Activated gamma-delta T cell treated with Interleukin-2 at 50 U/mL for 16 hours (primary cell): Measurements from ENCODE around the gene MEI4.
"Not testable (repeated sequence)": the region's sequence is repeated elsewhere in the genome, so short reads cannot be mapped to it uniquely, and the experiment has no call there.

ENCODE experiments used
- DNase-seq: peaks from one replicate; pipeline ENCODE4 v3.0.0-alpha.2; 2020

Gene MEI4

DNA sequence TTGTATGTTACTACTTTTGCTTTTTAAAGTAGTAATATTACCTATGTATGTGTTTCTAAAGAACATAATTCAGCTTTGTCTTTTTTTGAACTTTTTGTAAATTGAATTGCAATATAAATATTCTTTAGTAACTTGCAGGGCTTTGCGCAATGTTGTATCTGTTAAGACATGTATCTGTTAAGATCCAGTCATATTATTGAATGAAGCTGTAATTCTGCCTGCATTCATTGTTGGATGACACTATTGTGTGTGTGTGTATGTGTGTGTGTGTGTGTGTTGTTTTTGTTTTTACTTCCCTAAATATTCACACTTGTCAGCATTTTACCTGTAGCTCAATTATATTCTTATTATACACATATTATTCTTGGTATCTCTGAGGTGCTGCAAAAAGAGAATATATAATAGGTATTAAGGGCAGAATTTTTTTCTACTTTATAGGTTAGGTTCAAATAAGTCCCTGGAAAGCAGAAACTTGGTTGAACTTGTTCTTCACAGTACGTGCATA is 164.0 kb downstream of the MEI4 start:
- no peak for DNase-seq

DNA sequence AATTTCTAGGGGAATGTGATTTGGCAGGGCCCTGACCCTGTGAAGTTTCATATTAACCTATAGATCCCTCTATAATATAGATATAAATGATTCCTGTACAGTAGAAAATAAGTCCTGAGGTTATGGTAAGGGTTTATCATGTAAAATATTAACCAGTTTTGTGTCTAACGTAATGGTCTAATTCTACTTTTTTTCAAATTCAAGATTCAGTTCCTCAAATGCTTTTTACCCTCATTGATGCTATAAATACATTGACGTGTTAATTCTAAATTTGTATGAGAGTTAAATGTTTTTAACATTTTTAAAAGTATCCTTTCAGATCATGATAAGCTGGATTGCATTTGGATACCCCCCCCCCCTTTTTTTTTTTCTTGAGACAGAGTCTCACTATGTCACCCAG is 169.4 kb downstream of the MEI4 start:
- DNase-seq: no peak

DNA sequence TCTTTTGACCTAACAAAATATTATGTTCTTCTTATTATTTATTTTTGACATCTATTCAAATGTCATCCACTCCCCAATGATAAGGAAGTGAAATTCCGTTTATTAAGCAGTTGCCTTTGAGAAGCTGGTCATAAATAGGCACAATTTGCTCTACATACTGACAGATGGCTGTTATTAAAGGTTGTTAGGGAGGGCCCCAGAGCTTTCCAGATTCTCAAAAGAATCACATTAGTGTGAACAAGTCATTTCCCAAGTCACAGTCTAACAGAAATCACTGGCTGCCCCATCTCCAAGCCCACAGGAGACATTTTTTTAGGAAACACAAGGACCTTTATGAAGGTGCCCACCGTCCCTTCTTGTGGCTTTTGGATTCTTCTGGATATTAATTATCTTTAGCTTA is 172.4 kb downstream of the MEI4 start:
- no peak for DNase-seq

DNA sequence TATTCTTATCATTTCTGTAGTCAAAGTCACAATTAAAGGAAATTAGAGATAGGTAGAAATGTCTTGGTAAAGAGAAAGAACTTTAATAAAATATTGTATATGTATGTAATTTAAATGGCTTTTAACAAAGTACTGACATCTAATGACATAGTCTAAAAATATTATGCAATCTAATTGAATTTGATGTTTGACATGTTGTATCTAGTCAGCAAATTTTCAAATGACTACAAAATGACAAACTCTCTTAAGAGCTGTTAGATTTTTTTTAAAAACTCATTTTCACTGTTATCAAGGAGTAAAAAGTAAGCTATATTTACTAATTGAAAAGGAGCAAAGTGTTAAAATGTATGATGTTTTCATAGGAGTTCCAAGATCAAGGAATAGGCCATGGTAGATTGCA is 176.9 kb downstream of the MEI4 start:
- DNase-seq: no peak

DNA sequence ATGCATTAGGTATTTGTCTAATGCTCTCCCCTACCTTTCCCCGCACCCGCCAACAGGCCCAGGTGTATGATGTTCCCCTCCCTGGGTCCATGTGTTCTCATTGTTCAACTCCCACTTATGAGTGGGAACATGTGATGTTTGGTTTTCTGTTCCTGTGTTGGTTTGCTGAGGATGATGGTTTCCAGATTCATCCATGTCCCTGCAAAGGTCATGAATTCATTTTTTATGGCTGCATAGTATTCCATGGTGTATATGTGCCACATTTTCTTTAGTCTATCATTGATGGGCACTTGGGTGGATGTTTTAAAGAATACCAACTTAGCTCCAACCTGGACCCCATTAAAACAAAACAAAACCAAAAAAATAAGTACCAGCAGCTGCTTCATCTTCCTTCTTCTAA is 180.9 kb downstream of the MEI4 start:
- not testable (repeated sequence) for DNase-seq

DNA sequence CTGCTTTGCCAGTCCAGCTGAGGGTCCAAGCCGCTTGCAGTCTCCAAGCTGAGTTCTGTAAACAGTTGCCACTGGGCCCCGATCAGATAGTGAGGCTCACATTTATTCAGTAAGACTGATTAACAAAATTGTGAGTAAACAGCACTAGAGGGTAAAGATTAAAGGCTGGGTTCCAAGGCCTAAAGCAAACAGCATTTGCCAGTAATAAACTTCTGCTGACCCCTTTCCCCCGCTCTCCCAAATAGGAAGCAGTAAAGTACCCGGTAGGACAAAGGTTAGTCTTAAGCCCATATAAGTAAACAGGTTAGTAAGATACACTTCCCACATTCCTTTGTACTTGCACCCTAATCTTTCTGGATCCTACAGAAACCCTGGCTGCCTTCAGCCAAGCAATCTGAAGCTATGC is 181.8 kb downstream of the MEI4 start:
- no peak for DNase-seq

DNA sequence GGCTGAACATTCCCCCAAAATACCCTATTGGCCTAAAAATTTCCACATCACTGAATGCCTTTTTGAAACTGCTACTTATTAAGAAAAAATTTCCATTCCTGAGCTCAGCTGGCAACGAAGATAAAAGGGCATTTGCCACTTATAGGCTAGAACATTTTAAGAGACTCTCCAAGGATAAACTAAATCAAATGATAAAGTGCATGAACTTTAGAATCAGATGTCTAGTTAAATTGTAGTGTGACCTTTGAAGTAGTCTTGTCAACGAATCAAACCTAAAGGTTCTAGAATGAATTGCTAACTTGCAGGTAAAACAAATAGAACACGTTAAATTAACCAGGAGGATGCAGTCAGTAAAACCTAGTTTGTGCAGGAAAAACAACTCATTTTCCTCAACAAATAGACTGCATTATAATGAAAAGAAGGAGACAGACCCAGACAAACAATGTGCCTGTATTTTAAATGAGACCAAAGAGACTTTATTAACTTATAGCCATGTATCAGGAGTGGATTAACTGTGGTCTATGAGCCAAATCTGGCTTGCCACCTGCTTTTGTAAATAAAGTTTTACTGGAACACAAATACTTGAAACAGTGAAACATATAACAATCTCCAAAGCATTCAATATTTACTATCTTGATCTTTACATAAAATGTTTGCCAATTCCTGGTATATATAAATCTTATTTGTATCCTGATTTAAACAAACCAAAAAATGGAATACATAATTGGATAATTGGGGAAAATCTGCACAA is 184.4 kb downstream of the MEI4 start:
- DNase-seq: no peak

DNA sequence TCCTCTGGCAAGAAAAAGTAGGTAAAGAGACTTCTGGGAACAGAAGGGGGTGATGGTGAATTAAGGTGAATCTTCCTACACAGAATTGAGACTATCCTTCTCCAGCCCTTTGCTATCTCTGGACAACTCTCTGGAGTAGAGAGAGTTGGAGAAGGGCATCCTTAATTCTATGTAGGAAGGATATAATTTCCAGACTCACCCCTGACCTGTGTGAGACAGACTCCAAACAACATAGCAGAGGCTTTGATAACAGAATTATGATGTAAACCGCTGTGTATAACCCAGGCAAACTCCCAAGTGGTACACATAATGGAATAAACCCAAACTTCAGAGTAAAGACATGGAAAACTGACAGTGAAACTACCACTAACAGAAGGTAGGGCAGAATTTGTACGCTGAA is 186.5 kb downstream of the MEI4 start:
- DNase-seq: no peak

DNA sequence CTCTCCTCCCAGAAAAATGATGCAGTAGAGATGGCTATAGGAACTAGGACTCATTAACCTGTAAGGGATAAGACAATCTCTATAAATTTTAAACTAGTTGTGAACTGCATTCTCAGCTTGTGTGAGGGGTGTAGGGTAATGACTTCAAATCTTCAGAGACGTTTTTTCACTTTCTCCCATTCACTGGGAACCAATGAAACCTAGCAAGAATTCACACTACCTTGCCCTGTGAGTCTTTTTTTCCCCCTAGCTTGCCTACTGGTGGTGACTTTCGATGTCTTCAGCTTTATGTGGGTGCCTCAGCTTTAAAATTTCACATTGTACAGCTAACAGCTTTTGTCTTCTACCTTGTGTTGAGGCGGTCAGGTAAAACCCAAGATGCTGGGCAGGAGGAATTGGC is 192.0 kb downstream of the MEI4 start:
- DNase-seq: no peak

DNA sequence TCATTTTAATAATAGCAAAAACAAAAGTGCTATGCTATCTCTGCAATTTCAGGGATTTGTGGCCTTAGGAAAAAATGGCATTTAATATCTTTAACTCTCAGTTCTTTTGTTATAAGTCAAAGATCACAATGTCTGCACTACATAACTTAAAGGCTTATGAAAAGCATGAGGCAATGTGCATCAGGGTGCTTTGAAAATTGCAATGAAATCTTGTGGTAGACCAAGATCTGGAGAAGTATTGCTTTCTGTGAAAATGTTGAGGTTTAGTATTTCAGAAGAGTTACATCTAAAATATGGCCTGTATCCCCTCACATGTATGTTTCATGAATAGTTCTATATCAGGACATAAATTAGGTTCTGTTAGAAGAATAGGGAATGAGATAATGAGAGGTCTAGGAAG is 200.6 kb downstream of the MEI4 start:
- DNase-seq: no peak

DNA sequence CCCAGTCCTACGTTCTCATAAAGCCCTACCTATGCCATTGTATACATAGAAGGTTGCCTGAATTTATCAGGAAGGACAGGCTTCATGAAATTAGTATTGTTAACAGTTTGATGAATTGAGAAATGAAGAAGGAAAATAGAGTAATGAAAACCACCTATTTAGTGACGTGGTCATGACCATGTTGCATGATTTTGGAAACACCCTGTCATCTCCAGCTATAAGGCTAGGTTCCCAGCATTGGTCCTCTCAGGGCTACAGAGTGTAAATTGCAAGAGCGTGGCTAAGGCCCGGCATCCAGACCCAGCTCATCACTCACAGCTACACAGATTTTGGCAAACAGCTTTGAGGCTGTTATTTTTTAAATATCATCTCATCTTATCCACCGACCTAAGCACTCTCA is 203.6 kb downstream of the MEI4 start:
- no peak for DNase-seq

DNA sequence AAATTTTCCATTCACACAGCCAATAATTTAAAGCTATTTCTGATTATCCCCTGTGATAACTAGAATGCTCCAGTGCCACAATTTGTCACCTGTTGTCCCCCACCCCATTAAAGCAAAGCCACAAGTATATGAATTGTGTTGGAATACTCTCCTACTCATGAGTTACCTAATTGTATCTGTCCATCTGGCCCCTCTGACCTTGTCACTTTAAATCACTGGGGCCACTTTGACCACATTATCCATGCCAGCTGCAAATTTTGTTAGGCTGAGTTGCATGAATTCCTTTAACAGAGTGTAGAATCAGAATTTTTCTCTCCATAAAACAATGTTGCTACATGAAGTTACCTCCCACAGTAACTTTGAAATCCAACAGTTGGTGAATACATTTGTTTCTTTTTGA is 204.6 kb downstream of the MEI4 start:
- no peak for DNase-seq

DNA sequence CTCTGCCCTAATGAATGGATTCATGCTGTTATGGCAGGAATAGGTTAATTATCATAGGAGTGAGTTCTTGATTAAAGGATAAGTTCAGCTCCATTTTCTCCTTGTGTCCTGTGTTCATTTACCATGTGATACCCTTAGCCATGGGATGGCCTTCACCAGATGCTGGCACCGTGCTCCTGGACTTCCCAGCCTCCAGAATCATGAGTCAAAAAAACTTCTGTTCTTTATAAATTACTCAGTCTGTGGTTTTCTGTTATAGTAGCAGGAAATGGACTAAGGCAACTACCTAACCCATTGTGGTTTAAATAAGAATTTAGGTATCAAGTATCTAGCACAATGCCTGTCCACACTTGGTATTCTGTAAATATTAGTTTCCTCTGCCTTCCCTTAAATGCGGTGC is 223.5 kb downstream of the MEI4 start:
- no peak for DNase-seq

DNA sequence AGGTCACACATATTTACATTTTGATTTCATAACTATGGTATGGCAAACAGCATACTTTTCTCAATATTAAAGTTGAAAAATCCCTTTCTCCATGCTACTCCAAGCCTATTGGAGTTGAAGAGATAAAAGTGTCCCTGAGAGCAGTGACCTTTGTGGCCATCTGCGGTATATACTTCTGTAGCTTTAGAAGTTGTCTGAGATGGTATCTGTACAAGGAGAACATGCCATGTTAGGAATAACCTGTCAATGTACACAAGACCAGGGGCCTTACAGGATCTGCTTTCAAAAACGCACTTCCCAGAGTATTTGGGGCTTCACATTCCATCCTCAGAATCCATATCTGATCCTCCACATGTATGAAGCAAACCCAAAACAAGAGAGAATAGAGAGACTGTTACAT is 226.7 kb downstream of the MEI4 start:
- no peak for DNase-seq

DNA sequence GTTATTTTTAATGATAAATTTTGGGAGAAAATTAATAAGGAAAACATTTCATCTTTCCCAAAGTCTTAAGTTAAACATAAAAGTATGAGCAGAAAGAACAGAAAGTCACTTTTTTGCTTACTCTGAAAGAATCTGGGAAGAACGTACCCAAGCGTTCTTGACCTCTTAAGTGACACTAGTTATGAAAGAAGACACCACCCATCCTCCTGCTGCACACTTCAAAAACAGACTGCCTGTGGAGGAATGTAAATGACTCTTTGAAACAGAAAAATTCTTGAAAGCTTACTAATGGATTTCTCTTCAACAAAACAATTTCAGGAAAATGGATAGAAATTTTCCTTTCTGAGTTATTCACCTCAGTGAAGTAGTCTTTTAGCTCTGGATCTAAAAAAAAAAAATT is 227.7 kb downstream of the MEI4 start:
- DNase-seq: no peak

DNA sequence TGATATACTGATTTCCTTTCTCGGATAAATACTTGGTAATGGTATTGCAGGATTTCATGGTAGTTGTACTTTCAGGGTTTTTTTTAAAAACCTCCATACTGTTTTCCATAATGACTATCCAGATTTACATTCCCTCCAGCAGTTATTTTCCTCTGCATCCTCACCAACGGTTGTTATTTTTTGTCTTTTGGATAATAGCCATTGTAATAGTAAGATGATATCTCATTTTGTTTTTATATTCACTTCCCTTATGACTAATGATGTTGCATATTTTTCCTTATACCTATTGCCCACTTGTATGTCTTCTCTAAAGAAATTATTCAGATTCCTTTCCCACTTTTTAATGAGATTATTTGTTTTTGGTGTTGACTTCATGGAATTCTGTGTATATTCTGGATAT is 231.0 kb downstream of the MEI4 start:
- no peak for DNase-seq

DNA sequence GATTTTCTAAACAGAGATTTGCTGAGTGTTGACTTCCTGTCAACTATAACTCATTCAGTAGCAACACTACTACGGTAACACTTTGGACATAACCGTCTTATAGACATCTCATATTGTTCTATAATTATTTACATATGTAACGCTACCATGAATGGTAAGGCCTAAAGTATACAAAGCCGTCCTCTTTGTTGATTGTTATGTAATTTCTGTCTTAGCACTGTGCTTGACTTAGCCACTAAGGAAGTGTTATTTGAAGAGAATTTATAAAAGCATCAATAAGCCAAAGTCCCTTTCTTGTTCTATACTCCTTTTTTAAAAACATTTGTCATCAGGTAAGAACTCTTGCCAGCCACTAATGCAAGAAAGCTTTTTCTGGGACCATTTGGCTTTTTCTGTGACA is 240.6 kb downstream of the MEI4 start:
- DNase-seq: no peak

DNA sequence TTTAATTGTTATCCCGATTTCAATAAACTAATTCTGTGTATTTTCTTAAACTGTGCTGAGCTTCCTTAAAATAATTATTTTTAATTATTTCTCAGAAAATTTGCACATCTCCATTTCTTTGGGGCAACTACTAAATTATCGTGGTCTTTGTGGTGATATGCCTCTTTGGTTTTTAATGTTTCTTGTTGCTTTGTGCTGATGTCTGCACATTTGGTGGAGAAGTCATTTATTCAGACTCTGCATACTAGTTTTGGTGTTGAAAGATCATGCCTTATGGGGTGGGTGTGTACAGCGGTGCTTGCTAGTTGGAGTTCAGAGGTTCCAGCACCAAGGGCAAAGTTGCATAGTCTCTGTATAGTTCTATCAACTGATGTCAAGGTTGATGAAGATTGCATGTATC is 253.2 kb downstream of the MEI4 start:
- DNase-seq: no peak

DNA sequence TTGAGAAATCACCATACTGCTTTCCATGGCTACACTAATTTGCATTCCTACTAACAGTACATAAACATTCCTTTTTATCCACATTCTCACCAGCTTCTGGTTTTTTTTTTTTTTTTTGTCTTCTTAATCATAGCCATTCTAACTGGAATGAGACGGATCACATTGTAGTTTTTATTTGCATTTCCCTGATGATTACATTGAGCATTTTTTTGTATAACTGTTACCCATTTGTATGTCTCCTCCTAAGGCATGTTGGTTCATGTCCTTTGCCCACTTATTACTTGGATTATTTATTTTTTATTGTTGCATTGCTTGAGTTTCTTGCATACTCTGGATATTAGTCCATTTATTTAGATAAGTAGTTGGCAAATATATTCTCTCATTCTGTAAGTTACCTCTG is 258.0 kb downstream of the MEI4 start:
- no peak for DNase-seq

DNA sequence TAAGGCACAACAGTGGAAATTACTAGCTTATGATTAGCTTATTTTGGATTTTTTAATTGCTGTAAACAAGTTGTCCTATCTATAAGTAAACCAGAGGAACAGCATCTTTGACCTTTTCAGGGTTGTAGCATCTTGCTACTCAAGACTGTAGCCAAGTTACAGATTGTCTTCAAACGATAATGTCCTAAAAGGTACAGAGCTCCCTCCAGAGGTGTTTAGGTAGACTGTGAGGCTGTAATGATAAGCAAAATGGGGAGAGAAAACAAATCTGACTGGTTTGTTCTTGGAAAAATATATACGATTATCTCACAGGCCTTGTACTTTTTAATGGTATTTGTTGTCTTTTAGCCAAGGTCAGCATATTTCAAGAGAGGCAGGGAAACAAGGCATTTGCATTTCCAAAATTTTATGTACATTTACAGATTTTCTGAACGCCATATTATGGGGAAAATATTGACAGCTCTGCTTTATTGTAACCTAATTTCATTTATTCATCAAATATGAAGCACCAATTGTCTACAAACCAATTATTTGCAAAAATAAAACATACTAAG is 273.4 kb downstream of the MEI4 start:
- DNase-seq: no peak

DNA sequence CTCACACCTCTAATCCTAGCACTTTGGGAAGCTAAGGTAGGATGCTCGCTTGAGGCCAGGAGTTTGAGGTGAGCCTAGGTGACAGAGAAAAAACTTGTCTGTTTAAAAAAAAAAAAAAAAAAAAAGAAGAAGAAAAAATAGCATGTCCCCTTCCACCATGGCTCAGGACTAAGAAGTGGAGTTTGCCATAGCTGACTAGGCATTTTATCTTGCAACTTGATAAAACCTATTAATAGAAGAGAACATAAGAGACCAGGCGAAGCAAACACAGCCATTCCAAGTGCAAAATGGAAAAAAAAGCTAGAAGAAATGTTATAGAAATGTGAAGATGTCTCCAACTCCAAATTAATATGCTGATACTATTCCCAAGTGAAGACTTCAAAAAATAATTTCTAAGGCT is 277.5 kb downstream of the MEI4 start:
- no peak for DNase-seq

DNA sequence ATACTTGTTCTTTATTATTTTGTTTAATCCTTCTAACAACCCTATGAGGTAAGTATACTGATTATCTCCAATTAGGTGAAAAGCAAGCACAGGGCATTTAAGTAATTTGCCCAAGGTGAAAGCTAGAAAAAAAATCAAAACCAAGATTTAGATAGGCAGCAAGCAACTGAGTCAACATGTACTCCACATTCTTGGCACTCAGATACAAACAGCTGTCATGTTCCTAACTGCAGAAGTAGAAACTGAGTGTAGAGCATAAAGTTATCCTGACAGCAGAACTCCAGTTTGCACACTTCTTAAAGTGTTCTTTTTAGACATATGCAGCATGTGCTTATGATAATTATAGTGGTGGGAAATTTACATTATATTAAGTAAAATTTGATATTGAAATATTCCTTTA is 278.1 kb downstream of the MEI4 start:
- DNase-seq: no peak

DNA sequence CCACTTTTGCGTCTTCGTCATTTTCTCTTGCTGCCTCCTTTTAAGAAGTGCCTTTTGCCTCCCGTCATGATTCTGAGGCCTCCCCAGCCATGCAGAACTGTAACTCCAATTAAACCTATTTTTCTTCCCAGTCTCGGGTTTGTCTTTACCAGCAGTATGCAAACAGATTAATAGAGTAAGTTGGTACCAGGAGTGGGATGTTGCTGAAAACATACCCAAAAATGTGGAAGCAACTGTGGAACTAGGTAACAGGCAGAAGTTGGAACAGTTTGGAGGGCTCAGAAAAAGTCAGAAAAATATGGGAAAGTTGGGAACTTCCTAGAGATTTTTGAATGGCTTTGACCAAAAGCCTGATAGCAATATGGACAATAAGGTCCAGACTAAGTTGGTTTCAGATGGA is 309.2 kb downstream of the MEI4 start:
- DNase-seq: no peak

DNA sequence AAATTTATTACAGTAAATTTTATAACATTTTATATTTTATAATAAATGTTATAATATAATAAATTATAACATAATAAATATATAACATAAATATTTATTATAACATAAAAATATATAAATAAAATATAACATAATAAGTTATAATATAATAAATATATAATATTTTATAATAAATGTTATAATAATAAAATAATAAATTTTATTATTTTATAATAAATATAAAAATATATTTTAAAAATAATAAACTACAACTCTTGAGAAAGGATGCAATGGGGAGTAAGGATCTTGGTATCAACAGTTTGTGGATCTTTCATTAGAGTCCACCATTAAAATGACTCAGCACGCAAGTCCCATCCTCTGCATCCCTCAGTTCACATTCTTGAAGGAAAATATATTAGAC is 312.6 kb downstream of the MEI4 start:
- DNase-seq: no peak

DNA sequence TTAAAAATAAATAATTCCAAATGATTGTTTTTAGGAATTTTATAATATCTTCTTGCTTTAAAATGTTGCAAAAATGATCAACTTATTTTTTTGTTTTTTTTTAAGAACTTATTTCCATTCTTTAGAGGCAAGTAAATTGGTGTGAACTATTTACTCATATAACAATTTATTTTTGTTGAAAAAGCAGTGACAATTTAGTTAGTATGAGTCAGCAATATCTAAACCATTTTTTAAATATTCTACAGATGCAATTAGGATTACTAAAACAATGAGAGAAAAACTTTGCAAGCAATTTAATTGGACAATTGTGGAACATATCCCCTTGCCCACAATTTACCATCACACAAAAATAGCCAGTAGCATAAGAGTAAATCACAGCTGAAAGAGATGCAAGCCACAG is 319.5 kb downstream of the MEI4 start:
- DNase-seq: no peak
